Muscle layer of duodenum (tissue), 2 donors: Measurements from ENCODE around the gene IPO9.

Experiments
- H3K27ac ChIP-seq: one replicate; pipeline ENCODE4 v1.7.0; 2013; ENCODE audit warnings: mild to moderate bottlenecking, low read length
- H3K27me3 ChIP-seq: one replicate; pipeline ENCODE4 v1.7.0; 2013; ENCODE audit warnings: low read depth, mild to moderate bottlenecking, control low read depth, low read length
- H3K36me3 ChIP-seq, 2 donors: one replicate each; pipeline ENCODE4 v1.7.0; 2013; ENCODE audit warnings: low read length in 2 of 2, control low read depth in 1 of 2, mild to moderate bottlenecking in 1 of 2; ENCODE audit not compliant: insufficient read depth in 2 of 2, control insufficient read depth in 1 of 2
- H3K4me1 ChIP-seq, 2 donors: one replicate each; pipeline ENCODE4 v1.7.0; 2013; ENCODE audit warnings: low read length in 2 of 2, mild to moderate bottlenecking in 2 of 2, control low read depth in 1 of 2, moderate library complexity in 1 of 2; ENCODE audit not compliant: insufficient read depth in 2 of 2, control insufficient read depth in 1 of 2
- H3K4me3 ChIP-seq, 2 donors: one replicate each; pipeline ENCODE4 v1.7.0; 2013; ENCODE audit warnings: low read length in 2 of 2, low read depth in 1 of 2, mild to moderate bottlenecking in 1 of 2
- H3K9me3 ChIP-seq, 2 donors: one replicate each; pipeline ENCODE4 v1.7.0; 2013; ENCODE audit warnings: low read length in 2 of 2, control low read depth in 1 of 2, mild to moderate bottlenecking in 1 of 2; ENCODE audit not compliant: control insufficient read depth in 1 of 2
- donor health status: healthy.

The IPO9 gene

GRCh38 chr1:201914456-201915235 lies 85.7 kb downstream of the IPO9 start:
- Histone ChIP-seq H3K27me3 (no peaks in the 10 kb centered on the region), H3K36me3 (no peaks in the 10 kb centered on the region), H3K4me3 (peak overlapping the region in 1 of 2 donors; percentile 6), H3K4me1 (peaks cover 3 to 54% of the 10 kb centered on the region in 2 donors), H3K9me3 (no peaks in the 10 kb centered on the region), H3K27ac (peak overlapping the region; percentile 76)

- Histone ChIP-seq H3K4me3 (peak overlapping the region in 1 of 2 donors; percentile 27), H3K27me3 (no peaks in the 10 kb centered on the region), H3K4me1 (peaks cover 3 to 57% of the 10 kb centered on the region in 2 donors), H3K27ac (peak overlapping the region; percentile 76), H3K36me3 (no peaks in the 10 kb centered on the region), H3K9me3 (no peaks in the 10 kb centered on the region)
These were observed 87.8 kb downstream of the IPO9 start for GRCh38 chr1:201916649-201917249.

- Histone ChIP-seq H3K27ac (peak overlapping the region; percentile 76), H3K36me3 (peaks cover 3 to 4% of the 10 kb centered on the region in 2 donors), H3K27me3 (no peaks in the 10 kb centered on the region), H3K4me1 (peaks cover 3 to 55% of the 10 kb centered on the region in 2 donors), H3K9me3 (no peaks in the 10 kb centered on the region), H3K4me3 (peak overlapping the region in 1 of 2 donors; percentile 27)
These were observed 88.5 kb downstream of the IPO9 start for GRCh38 chr1:201917362-201918033.

GRCh38 chr1:201918343-201918742 lies 89.4 kb downstream of the IPO9 start:
- H3K27me3 ChIP-seq, result no peaks in the 10 kb centered on the region
- peaks cover 3 to 4% of the 10 kb centered on the region in 2 donors for H3K36me3 ChIP-seq
- no peaks in the 10 kb centered on the region for H3K9me3 ChIP-seq
- H3K4me3 ChIP-seq, result no peak overlapping the region
- peak overlapping the region; percentile 76 for H3K27ac ChIP-seq
- peaks cover 3 to 55% of the 10 kb centered on the region in 2 donors for H3K4me1 ChIP-seq

- H3K27ac ChIP-seq, result no peak overlapping the region
- no peaks in the 10 kb centered on the region for H3K9me3 ChIP-seq
- H3K4me1 ChIP-seq, result peaks cover 0 to 58% of the 10 kb centered on the region in 2 donors
- no peak overlapping the region for H3K4me3 ChIP-seq
- no peaks in the 10 kb centered on the region for H3K27me3 ChIP-seq
- H3K36me3 ChIP-seq, result peaks cover 3 to 4% of the 10 kb centered on the region in 2 donors
These were observed 93.1 kb downstream of the IPO9 start for GRCh38 chr1:201921952-201922558.

DNA sequence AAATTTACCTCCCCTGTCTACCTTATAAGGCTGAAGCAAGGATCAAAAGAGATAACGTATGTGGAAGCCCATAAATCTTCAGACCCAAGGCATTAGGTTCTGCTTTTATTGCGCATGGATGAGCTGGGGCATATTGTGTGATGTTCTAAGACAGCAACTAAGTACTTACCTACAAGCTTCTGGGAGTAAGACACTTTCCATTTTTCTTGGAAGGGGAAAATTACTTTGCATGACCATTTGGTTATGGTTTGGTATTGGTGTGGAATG lies 96.3 kb downstream of the IPO9 start:
- no peaks in the 10 kb centered on the region for H3K27me3 ChIP-seq
- no peak overlapping the region for H3K27ac ChIP-seq
- H3K4me1 ChIP-seq, result peaks cover 0 to 33% of the 10 kb centered on the region in 2 donors
- no peak overlapping the region for H3K4me3 ChIP-seq
- peaks cover 3 to 9% of the 10 kb centered on the region in 2 donors for H3K36me3 ChIP-seq
- H3K9me3 ChIP-seq, result no peaks in the 10 kb centered on the region

DNA sequence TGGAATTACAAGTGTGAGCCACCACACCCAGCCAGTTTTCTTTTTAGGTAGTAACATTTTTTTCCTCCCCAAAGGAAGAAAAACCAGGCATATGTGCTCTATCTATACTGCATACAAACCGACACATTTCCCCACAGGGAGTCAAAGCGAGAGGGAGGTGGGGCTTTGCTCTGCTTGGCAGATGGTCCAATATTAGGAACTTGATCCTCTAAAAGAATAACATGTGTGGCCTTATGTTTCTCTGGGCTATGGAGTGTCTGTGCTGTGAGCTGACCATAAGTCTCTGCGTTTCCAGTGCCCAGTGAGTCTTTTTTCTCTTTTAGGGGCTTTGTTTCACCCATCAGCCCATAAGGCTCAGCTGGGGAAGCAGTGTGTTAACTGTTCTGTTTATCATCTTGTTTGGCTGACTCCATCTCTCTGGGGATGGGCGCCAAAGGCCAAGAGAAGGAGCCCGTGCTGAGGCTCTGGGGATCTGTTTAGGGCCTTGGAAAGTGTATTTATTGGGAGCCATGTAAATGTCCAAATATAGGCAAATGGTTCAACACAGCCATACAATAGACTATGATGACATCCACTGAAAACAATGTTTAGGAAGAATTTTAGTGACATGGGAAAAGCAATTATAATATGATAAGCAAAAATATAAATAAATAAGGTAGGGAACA lies 97.2 kb downstream of the IPO9 start:
- H3K36me3 ChIP-seq, result peaks cover 5 to 9% of the 10 kb centered on the region in 2 donors

GRCh38 chr1:201928266-201928665 lies 99.3 kb downstream of the IPO9 start:
- peaks cover 0 to 33% of the 10 kb centered on the region in 2 donors for H3K4me1 ChIP-seq
- H3K27me3 ChIP-seq, result no peaks in the 10 kb centered on the region
- no peak overlapping the region for H3K4me3 ChIP-seq
- H3K36me3 ChIP-seq, result peaks cover 2 to 12% of the 10 kb centered on the region in 2 donors
- H3K27ac ChIP-seq, result no peak overlapping the region
- no peaks in the 10 kb centered on the region for H3K9me3 ChIP-seq

More for the DNA sequence above, 97.2 kb downstream of the IPO9 start:
- no peaks in the 10 kb centered on the region for H3K9me3 ChIP-seq
- H3K27me3 ChIP-seq, result no peaks in the 10 kb centered on the region
- H3K27ac ChIP-seq, result peak overlapping the region; percentile 36
- H3K4me3 ChIP-seq, result no peak overlapping the region
- H3K4me1 ChIP-seq, result peaks cover 0 to 36% of the 10 kb centered on the region in 2 donors

DNA sequence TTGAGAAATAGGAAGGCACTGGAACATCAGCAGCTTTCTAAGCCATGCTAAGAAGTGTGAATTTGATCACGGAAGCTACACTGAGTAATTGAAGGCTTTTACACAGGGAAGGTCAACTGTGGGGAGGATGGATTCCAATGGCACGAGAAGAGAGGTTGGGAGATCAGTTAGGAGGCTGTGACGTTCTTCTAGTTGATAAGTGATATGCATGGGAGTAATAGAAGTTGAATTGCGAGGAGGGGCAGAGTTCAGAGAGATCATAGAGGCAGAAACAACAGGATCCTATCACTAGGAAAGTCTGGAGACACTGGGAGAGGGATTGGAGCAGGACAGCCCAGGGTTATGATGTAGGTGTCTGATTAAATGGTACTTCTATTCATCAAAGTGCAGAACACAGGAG lies 101.2 kb downstream of the IPO9 start:
- Histone ChIP-seq H3K9me3 (no peaks in the 10 kb centered on the region), H3K27me3 (no peaks in the 10 kb centered on the region), H3K27ac (no peak overlapping the region), H3K4me1 (peaks cover 0 to 41% of the 10 kb centered on the region in 2 donors), H3K4me3 (no peak overlapping the region), H3K36me3 (peaks cover 2 to 12% of the 10 kb centered on the region in 2 donors)

GRCh38 chr1:201930803-201931202 lies 101.8 kb downstream of the IPO9 start:
- Histone ChIP-seq H3K4me1 (peaks cover 0 to 40% of the 10 kb centered on the region in 2 donors), H3K27ac (no peak overlapping the region), H3K36me3 (peaks cover 2 to 12% of the 10 kb centered on the region in 2 donors), H3K27me3 (no peaks in the 10 kb centered on the region), H3K9me3 (no peaks in the 10 kb centered on the region), H3K4me3 (no peak overlapping the region)
